GM23338 (cell line): ENCODE results near the gene PFKP. TPM values are rescaled to one million over a fixed set of nuclear protein-coding genes. Genes with fewer than 3 reads are reported as not detected.

Experiments used
- ATAC-seq: fragments of 200-7000 bp; cut with Tn5 transposase; 3 replicates; pipeline ENCODE4 v1.9.1; 2020
- DNase-seq: peaks from one replicate; pipeline ENCODE4 v3.0.0-alpha.2; 2015; ENCODE audit warnings: low spot score
- H2AFZ ChIP-seq: fragments of 200-600 bp; sonication (generic); 2 replicates; pipeline ENCODE4 v1.8.0; 2016; ENCODE audit warnings: antibody characterized with exemption, mild to moderate bottlenecking, moderate library complexity
- H3F3A ChIP-seq: fragments of 200-600 bp; sonication (generic); replicated peaks from 2 replicates; pipeline ENCODE4 v1.8.0; 2017; ENCODE audit warnings: antibody characterized with exemption, mixed run types, low read depth
- H3K27ac ChIP-seq: fragments of 200-600 bp; sonication (generic); 2 replicates; pipeline ENCODE4 v1.6.1; 2016; ENCODE audit warnings: low read depth
- H3K27me3 ChIP-seq: fragments of 200-600 bp; sonication (generic); 2 replicates; pipeline ENCODE4 v1.8.0; 2016; ENCODE audit warnings: mild to moderate bottlenecking, mixed run types, moderate library complexity; ENCODE audit not compliant: insufficient read depth
- H3K36me3 ChIP-seq: fragments of 200-600 bp; sonication (generic); 2 replicates; pipeline ENCODE4 v1.8.0; 2016; ENCODE audit warnings: mild to moderate bottlenecking; ENCODE audit not compliant: insufficient read depth
- H3K4me1 ChIP-seq: fragments of 200-600 bp; sonication (generic); 2 replicates; pipeline ENCODE4 v1.8.0; 2016; ENCODE audit warnings: mild to moderate bottlenecking, moderate library complexity; ENCODE audit not compliant: insufficient read depth
- H3K4me2 ChIP-seq: fragments of 200-600 bp; sonication (generic); 2 replicates; pipeline ENCODE4 v1.7.1; 2017; ENCODE audit warnings: mixed run types
- H3K4me3 ChIP-seq: fragments of 200-600 bp; sonication (generic); 2 replicates; pipeline ENCODE4 v1.6.1; 2016; ENCODE audit warnings: mixed run types
- H3K79me2 ChIP-seq: fragments of 200-600 bp; sonication (generic); replicated peaks from 2 replicates; pipeline ENCODE4 v1.8.0; 2017; ENCODE audit warnings: mild to moderate bottlenecking; ENCODE audit not compliant: insufficient read depth
- H3K9me2 ChIP-seq: fragments of 200-600 bp; sonication (generic); 2 replicates; pipeline ENCODE4 v1.8.0; 2017; ENCODE audit not compliant: insufficient read depth
- H4K20me1 ChIP-seq: fragments of 200-600 bp; sonication (generic); replicated peaks from 2 replicates; pipeline ENCODE4 v1.8.0; 2017; ENCODE audit warnings: mild to moderate bottlenecking; ENCODE audit not compliant: insufficient read depth
- H3K27ac Mint-ChIP-seq: 2 replicates; pipeline ENCODE4 v1.8.0; 2020; ENCODE audit warnings: inconsistent platforms, mild to moderate bottlenecking, moderate library complexity, mixed read lengths
- H3K27me3 Mint-ChIP-seq: 3 replicates; pipeline ENCODE4 v1.8.0; 2022; ENCODE audit warnings: low read depth, mild to moderate bottlenecking, moderate library complexity, mixed read lengths, inconsistent platforms; ENCODE audit not compliant: insufficient read depth, poor library complexity
- H3K36me3 Mint-ChIP-seq: 3 replicates; pipeline ENCODE4 v1.8.0; 2021; ENCODE audit warnings: low read depth, mild to moderate bottlenecking, inconsistent platforms, moderate library complexity, mixed read lengths
- H3K4me1 Mint-ChIP-seq: 3 replicates; pipeline ENCODE4 v1.8.0; 2020; ENCODE audit warnings: mild to moderate bottlenecking, inconsistent platforms, mixed read lengths
- H3K4me3 Mint-ChIP-seq: 3 replicates; pipeline ENCODE4 v1.8.0; 2021; ENCODE audit warnings: moderate library complexity, mild to moderate bottlenecking, inconsistent platforms, mixed read lengths
- H3K9me3 Mint-ChIP-seq: 3 replicates; pipeline ENCODE4 v1.8.0; 2020; ENCODE audit warnings: moderate library complexity, mild to moderate bottlenecking, inconsistent platforms, mixed read lengths
- EZH2 ChIP-seq: fragments of 200-600 bp; sonication (generic); IDR thresholded peaks from one replicate; pipeline ENCODE4 v1.8.0; 2017; ENCODE audit warnings: antibody characterized with exemption, mild to moderate bottlenecking, low read depth; ENCODE audit not compliant: unreplicated experiment
- JUNB ChIP-seq: IDR thresholded peaks from one replicate; pipeline ENCODE4 v1.6.1; 2016; ENCODE audit warnings: antibody characterized with exemption; ENCODE audit not compliant: unreplicated experiment
- POLR2AphosphoS5 ChIP-seq: IDR thresholded peaks from 2 replicates; pipeline ENCODE4 v1.6.1; 2016; ENCODE audit warnings: antibody characterized with exemption, low read depth
- REST ChIP-seq: IDR thresholded peaks from one replicate; pipeline ENCODE4 v1.6.1; 2018; ENCODE audit warnings: antibody characterized with exemption; ENCODE audit not compliant: unreplicated experiment
- STAT1 ChIP-seq: IDR thresholded peaks from one replicate; pipeline ENCODE4 v1.6.1; 2016; ENCODE audit warnings: antibody characterized with exemption; ENCODE audit not compliant: unreplicated experiment
- polyA plus RNA-seq: library from polyadenylated mRNA; unstranded; fragments of >200 nt; fragmentation: Nextera tagmentation; extraction: Ambion mirVana; gene quantifications from 2 replicates; pipeline ENCODE4 v1.2.1, GENCODE V29; 2016
- total RNA-seq: library from RNA; depleted of rRNA; stranded (reverse); fragments of >200 nt; shearing (Covaris generic); gene quantifications from 2 replicates; pipeline ENCODE4 v1.2.3, GENCODE V29; 2014

Gene PFKP
- total and polyA plus RNA-seq, 2 experiments from 2014 or later: 56.3 to 120 TPM

- peaks cover 86% of the 10 kb centered on the region for H3K36me3 Mint-ChIP-seq
Measured at GRCh38 chr10:3109196-3109595, 41.8 kb downstream of the PFKP start.

DNA sequence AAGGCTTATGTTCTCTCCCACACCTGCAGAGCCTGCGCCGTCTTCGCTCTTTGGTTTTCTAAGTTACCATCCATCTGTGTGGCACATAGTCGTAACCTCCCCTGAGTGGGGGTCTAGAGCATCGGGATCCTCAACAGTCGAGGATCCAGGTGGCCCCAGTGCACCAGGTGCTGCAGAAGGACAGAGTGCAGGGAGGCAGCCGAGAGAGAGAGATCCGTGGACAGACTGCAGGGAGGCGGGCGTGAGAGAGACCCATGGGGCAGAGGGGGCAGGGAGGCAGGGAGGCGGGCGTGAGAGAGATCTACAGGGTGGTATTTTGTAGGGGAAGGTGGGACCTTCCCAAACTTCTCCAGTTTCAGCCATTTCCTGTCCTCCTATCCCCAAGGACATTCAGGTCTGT, 42.3 kb downstream of the PFKP start:
- H3K27ac ChIP-seq: no peak overlapping the region

More at GRCh38 chr10:3109196-3109595, 41.8 kb downstream of the PFKP start:
- Histone ChIP-seq H3K27me3 (no peaks in the 10 kb centered on the region), H3K4me1 (no peaks in the 10 kb centered on the region), H3K9me2 (0 out of 2 replicates have a peak, but pooled peaks cover 4% of the 10 kb centered on the region), H3K79me2 (no peaks in the 10 kb centered on the region; the same call in 1 of the 2 replicates), H3K36me3 (peaks cover 14% of the 10 kb centered on the region), H3K4me3 (no peak overlapping the region), H2AFZ (no peak overlapping the region), H3F3A (peaks cover 6% of the 10 kb centered on the region; the same call in 1 of the 2 replicates), H3K27ac (no peak overlapping the region), H4K20me1 (peaks cover 12% of the 10 kb centered on the region), H3K4me2 (no peak overlapping the region)
- TF ChIP-seq JUNB (no peak), POLR2AphosphoS5 (no peak)
- peaks cover 1% of the 10 kb centered on the region for H3K27me3 Mint-ChIP-seq
- ATAC-seq (no peak), DNase-seq (no peak)
- H3K27ac Mint-ChIP-seq: no peak overlapping the region
- H3K9me3 Mint-ChIP-seq: no peaks in the 10 kb centered on the region
- no peak overlapping the region for H3K4me3 Mint-ChIP-seq
- H3K4me1 Mint-ChIP-seq: no peaks in the 10 kb centered on the region

More for the DNA sequence above, 42.3 kb downstream of the PFKP start:
- no peaks in the 10 kb centered on the region for H3K27me3 ChIP-seq
- no peaks in the 10 kb centered on the region for H3K4me1 ChIP-seq
- H3K79me2 ChIP-seq: no peaks in the 10 kb centered on the region; the same call in 1 of the 2 replicates
- peaks cover 14% of the 10 kb centered on the region for H3K36me3 ChIP-seq
- no peak overlapping the region for H3K27ac Mint-ChIP-seq
- H3K9me2 ChIP-seq: 0 out of 2 replicates have a peak, but pooled peaks cover 4% of the 10 kb centered on the region
- H3K4me1 Mint-ChIP-seq: no peaks in the 10 kb centered on the region
- ATAC-seq (no peak), DNase-seq (no peak)
- TF ChIP-seq EZH2: no peak
- no peak for TF ChIP-seq STAT1
- no peak for TF ChIP-seq REST
- peaks cover 86% of the 10 kb centered on the region for H3K36me3 Mint-ChIP-seq
- no peak overlapping the region for H3K4me2 ChIP-seq
- H3F3A ChIP-seq: peaks cover 6% of the 10 kb centered on the region; the same call in 1 of the 2 replicates
- H3K9me3 Mint-ChIP-seq: no peaks in the 10 kb centered on the region
- H3K4me3 Mint-ChIP-seq: no peak overlapping the region
- H3K4me3 ChIP-seq: no peak overlapping the region
- H3K27me3 Mint-ChIP-seq: peaks cover 1% of the 10 kb centered on the region
- H4K20me1 ChIP-seq: peaks cover 9% of the 10 kb centered on the region; the same call in 1 of the 2 replicates
- H2AFZ ChIP-seq: no peak overlapping the region
